Measurements from ENCODE around the gene VSIG4.

VSIG4 gene

DNA sequence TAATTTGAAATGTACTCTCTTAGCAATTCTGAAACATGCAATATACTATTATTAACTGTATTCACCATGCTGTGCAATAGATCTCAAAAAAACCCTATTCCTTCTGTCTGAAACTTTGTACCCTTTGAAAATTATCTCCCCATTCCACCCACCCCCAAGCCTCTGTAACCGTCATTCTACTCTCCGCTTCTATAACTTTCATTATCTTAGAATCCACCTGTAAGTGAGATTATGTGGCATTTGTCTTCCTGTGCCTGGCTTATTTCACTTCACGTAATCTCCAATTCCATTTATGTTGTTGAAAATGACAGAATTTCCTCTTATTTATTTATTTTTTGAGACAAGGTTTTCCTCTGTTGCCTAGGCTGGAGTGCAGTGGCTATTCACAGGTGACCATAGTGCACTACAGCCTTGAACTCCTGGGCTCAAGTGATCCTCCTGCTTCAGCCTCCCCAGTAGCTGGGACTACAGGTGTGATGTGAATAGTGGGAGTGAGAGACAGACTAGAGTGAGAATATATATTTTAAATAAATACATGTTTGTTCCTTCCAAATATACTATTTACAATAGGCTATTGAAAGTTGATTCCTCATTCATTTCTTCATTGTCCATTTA, 30.5 kb downstream of the VSIG4 start:
- in situ Hi-C loops (cut with MboI; ENCODE audit: low sequenced_read_pairs): no loop called here

DNA sequence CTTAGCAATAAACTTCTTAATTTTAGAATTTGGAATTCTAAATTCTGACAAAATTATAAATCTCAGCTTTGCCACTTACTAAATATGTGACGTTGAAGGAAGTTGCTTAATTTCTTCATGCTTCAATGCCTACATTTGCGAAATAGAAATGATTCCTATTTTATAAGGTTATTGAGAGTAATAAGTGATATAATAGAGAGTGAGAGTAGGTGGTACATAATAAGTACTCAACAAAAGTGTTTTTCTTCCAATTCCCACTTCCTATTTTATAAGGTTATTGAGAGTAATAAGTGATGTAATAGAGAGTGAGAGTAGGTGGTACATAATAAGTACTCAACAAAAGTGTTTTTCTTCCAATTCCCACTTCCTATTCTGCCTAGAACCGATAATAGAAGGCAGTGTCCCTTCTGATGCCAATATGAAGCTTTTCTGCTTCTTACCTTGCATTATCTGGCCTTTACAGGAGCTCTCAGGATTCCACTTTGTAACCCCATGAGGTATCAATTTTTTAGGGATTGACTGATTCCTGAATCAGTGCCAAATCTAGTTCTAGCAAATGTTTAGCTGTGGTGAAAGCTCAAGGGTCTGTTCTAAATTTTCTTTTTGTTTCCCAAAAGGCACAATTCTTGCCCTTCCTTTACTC, 31.4 kb downstream of the VSIG4 start:
- in situ Hi-C loops (cut with MboI; ENCODE audit: low sequenced_read_pairs): no loop called here

DNA sequence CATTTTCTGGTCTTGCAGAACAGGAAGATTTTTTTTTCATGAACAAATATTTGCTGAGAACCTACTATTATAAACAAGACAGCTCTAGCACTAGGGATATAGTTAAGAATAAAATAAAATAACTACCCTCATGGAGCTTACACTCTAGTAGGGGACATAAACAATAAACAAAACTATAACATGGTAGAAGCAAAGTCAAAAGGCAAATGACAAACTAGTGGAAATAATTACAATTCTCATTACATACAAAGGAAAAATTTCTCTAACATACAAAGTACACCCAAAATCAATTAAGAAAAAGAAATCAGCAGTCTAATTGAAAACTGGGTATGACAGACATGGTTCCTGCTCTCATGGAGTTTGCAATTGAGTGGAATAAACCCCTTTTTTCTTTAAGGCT, 32.0 kb downstream of the VSIG4 start:
- in situ Hi-C loops (cut with MboI; ENCODE audit: low sequenced_read_pairs): no loop called here

DNA sequence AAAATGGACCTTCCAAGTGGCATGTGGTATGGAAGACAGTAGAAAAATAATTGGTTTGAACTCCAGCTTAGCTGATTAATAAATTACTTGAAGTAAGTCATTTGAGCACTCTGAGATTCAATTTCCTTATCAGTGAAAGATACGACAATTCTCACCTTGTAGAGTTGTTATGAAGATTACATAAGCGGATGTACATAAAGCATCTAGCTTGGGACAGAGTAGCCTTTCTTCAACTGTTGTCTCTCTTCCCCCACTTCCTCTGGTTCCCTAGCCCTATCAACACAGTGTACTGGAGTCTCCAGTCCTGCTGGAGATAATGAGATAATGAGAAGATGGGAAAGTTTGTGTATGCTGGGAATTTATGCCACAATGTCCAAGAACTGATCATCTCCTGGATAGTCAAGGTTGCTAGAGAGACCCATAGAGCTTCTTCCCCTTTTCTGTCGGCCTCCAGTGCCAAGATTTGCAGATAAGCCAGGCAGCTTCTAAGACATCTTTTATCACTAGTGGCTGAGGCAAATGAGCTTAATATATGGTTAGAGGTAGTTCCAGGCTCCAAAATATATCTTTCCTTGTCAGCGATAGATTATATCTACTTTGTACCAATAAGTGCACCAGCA, 33.9 kb downstream of the VSIG4 start:
- in situ Hi-C loops (cut with MboI; ENCODE audit: low sequenced_read_pairs): no loop called here

DNA sequence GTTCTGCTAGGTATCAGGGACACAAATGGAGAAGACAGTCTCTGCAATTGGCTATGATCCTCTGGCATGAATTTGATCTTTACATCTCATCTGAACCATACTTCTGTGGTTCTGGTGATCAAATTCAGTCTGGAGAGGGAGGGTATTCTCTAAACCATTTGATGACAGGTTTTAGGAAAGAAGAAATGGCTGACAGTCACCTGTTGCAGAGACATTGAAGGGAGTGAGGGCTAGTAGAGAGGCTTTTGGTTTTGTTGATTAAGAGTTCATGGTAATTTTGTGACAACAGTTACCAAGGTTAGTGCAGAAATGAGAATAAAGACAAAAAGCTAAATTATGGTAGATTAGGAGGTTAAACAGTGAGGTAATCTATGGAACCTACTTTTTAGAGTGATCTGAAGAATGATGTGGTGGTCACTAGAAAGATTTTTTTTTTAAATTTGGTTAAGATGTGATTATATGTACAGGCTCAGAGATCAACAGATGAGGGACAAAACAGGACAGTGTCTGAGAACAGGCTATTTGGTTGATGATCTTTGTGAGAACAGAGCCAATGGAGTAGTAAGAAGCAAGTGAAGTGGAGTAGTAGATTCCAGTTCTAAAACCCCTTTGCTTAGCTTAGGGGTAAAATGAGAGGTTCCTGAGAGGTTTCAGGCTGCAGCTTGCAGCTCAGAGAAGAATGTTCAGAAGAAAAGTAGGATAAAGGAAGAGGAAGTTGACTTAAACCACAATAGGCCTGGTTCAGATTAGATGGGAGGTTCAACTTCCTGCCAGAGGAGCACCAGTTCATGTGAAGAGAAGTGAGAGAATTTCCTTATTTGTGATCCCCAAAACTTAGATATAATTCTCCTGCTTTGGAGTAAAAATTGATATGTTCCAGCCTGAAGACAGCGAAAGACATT, 34.7 kb downstream of the VSIG4 start:
- in situ Hi-C loops (cut with MboI; ENCODE audit: low sequenced_read_pairs): no loop called here

DNA sequence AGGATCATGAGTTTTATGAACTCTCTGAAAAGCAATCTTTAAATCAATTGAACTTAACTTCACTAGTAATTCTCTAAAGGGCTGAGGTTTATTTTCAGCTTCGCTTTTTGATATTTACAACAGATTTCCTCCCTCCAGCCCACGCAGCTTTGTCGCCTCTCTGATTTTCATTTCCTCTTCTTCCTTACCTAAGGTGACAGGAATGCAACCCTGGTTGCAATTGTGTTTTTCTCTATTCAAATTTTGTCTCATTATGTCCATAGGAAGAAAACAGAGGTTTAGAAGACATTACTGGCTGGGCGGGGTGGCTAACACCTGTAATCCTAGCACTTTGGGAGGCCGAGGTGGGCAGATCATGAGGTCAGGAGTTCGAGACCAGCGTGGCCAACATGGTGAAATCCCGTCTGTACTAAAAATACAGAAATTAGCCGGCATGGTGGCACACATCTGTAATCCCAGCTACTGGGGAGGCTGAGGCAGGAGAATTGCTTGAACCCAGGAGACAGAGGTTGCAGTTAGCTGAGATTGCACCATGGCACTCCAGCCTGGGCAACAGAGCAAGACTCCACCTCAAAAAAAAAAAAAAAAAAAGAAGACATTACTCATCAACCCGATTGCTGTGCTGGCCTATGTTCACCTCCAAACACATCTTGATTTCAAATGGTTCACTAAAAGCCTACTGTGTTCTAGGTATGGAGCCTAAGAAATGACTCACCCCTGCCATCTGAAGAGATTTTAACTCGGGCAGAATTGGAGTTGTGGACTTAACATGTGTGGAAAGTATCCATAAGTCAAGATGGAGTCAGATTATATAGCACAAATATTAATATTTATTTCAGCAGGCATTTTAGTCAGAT, 36.8 kb downstream of the VSIG4 start:
- in situ Hi-C loops (cut with MboI; ENCODE audit: low sequenced_read_pairs): no loop called here

DNA sequence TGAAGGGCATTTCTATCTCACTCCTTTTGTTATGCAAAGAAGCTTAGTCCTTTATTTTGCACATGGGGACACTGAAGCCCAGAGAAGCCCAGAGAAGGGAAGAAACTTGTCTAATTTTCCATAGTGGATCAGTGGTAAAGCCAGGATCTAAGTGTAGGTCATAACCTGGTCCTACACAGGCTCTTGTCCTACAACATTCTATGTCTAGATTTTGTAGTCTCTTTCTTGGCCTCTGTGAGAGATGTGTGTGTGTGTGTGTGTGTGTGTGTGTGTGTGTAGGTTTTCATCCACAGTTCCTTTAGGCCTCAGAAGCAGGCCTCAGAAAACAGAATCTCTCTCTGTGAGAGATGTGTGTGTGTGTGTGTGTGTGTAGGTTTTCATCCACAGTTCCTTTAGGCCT, 38.3 kb downstream of the VSIG4 start:
- in situ Hi-C loops (cut with MboI; ENCODE audit: low sequenced_read_pairs): no loop called here

DNA sequence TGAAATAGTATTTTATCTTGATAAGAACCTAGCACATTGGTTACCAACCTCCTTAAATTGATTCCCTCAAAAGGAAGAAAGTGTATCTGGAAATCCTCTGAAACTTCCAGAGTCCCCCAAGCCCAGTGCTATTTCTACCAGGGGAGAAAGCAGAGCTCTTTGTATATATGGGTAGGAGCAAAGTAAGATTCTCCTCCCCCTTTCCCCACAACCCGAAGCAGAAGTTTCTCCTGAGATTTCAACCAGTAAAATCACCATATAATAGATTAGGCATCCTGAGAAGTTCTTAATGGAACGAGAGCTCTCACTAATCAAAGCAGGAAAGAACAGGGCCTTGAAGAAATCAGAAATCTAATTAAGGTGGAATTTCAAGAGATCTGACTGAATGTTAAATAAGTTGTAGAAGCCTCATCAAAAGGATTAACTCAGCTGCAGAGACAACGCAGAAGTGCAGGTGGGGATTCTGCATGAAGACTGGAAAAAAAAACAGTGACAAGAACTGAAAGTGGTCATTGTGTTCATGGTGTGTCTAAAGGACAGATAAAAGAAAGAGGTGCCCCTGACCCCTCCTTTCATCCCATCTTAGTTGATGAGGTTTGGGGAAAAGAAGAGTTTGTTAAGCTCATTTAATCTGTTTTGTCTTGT, 39.1 kb downstream of the VSIG4 start:
- in situ Hi-C loops (cut with MboI; ENCODE audit: low sequenced_read_pairs): no loop called here

DNA sequence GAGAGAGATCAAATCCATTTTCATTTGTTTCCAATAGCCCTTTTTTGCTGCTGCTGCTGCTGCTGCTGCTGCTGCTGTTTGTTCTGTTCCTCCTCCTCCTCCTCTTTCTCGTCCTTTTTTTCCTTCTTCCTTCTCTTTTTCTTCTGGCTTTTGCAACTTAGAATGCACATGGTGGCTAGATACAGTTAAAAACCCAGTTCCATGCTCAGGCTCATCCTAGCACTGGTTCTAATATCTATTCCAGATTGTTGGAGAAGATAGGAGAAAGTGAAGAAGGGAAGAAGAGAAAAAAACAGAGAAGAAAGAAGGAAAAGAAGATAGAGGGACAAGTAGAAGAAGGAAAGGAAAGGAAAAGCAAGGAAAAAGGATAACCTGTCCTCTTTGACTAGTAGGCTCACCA, 39.7 kb downstream of the VSIG4 start:
- in situ Hi-C loops (cut with MboI; ENCODE audit: low sequenced_read_pairs): no loop called here

DNA sequence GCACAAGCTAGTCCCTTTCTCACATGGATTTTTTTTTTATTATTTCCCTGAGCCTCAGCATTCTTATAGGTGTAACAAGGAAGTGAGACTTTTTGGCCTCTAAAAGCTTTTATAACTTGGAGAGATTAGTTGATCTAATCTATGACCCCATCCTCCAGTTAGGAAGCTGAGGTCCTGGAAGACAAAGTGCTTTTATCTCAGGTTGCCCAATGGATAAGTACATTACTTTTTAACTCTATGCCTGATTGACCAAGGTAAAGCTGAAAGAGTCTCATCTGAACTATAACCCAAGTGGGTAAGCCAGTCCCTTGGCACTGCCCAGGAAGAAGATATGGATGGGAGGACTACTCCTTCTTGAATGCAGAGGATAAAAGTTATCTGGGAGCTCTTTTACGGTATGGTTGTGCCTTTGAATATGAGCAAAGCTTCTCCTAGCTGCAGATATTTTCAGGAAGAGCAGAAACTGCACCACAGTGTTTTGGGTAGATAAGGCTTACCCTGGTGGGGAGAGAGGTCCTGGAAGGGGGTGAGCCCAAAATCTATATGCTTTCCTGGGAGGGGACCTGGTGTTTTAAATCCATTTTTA, 40.2 kb downstream of the VSIG4 start:
- in situ Hi-C loops (cut with MboI; ENCODE audit: low sequenced_read_pairs): no loop called here

DNA sequence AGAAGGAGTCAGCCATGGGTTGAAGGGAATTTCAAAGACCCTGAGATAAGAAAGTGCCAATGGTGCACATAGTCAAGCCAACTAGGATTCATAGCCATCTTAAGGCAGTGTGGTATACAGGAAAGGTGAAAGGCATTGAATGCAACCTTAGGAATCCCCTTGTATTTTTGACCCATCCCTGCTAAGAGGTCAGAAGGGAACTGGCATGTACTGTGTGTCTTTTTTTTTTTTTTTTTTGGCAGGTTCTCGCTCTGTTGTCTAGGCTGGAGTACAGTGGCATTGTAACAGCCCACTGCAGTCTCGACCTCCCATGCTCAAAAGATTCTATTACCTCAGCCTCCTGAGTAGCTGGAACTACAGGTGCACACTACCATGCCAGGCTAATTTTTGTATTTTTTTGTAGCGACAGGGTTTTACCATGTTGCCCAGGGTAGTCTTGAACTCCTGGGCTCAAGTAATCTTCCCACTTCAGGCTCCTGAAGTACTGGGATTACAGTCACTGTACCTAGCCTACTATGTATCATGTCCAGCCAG, 40.8 kb downstream of the VSIG4 start:
- in situ Hi-C loops (cut with MboI; ENCODE audit: low sequenced_read_pairs): no loop called here

DNA sequence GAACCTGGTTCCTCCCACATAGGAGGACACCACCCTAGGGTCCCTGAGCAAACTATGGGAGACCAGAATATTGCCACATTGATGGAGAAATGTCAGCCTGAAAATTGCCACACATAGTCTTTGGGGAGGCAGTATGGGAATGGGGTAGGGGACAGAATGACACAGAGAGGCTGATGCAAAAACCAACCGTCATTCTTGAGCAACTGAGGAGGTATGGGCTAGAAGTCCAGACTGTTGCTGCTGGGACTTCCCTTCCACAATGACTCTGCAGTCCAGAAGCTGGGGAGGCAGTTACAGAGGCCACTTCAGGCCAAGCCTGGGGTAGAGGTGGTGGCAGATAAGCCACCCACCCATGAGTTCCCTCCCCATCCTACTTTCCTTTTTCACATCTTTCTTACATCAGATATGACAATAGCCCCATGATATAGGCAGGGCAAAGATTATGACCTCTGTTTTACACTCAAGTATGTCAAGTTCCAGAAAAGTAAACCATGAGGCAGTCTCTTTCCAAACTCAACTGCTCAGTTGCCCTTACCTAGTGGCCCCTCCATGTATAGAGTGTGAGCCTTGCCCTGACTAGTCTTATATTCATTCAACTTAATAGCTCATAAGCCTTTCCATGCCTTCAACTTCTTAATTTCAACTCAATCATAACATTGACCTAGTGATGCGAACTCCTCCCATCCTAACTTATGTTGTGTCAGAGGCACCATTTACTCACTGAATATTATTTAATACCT, 41.7 kb downstream of the VSIG4 start:
- in situ Hi-C loops (cut with MboI; ENCODE audit: low sequenced_read_pairs): no loop called here

DNA sequence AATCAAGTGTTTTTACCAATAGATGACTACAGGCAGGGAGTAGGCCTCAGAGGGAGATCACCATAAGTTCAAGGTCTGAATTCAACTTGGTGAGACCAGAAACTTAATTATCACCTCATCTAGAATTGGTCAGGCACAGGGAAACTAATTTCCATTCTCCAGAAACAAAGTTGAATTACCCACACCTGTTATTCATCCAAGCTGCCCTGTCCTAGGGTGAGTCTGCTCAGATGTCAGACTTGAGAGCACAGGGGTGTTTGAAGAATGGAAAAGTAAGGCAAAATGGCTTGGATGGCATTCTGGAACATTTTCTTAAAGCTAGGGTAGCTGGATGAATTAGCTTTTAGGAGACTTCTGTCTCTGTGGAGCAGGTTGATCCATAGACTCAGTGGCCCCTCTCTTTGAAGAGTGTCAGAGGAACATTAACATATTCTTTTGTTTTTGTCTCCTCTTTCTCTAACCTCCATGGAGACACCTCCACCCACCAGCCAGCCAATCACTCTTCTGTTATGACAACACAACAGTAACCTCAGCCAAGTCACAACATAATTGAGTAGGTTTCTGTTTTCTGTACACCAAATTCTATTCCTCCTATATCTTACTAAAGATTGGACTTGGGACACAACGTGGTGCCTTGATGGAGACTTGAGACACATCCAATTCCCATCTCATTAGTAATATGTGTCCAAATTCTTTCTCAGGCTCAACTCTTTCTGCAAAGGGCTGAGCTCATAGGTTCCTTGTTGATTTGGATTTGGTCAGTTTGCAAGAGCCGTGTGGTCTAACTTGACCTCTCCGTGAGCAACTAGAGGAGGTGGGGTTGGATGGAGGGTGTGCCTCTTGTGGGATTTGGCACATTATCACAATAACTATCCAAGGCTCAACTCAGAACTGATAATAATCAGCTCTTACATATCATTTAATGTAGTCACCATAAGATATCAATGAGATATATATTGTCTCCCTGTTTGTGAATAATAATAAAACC, 45.1 kb downstream of the VSIG4 start:
- in situ Hi-C loops (cut with MboI; ENCODE audit: low sequenced_read_pairs): no loop called here

DNA sequence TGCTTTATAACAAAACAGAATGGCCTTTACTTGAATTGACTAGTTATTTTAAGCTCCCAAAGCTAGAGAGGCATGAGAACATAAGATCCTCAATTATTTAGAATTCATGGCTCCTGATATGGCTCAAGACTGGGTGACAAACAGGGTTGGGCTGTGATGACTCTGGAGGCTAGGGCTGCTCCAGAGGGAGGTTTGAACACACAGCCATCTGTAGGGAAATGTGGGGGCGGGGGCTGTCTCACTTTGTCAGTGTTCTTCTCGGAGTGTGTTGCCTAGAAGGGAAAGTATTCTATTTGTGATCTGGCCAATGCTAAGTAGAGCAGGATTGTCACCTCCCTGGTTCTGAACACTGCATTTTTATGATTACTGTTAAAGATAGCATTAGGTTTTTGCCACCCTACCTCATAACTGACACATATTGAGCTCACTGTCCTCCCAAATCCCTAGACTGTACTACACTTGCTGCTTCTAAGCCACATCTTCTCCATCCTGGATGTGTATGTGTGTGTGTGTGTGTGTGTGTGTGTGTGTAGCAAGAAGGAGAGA, 45.9 kb downstream of the VSIG4 start:
- in situ Hi-C loops (cut with MboI; ENCODE audit: low sequenced_read_pairs): no loop called here

DNA sequence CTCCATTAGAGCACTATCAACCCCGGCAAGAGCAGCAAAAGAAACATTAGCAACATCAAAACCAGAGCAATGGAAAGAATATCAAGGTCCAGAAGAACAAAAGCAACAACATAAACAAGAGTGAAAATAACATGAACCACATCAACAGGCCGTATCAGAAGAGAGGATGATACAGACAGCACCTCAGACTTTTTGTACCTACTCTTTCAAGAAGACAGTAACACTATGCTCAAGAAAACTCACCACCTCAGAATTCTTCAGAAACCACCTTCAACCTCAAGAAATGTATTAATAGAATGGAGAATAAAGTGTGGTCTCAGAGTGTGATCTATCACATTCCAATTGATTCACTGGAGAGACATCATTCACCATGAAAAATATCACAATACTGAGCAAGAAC, 46.5 kb downstream of the VSIG4 start:
- in situ Hi-C loops (cut with MboI; ENCODE audit: low sequenced_read_pairs): no loop called here

DNA sequence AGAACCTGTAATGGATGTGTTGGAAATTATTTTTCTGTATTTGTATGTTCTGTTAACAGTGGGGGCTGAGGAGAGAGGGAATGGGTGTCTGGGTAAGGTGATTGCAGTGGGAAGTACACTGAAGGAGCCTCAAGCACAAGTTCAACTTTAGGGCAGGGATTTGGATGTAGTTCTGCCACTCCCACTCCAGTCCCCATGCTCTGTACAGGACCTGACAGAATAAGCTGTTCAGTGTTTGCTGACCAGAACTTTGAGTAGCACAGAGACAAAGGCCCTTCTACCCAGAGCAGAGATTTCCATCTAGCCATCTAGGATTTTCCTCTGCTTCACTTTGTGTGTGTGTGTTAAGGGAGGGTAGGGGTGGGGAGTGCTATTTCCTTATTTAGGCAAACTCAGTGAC, 49.2 kb downstream of the VSIG4 start:
- in situ Hi-C loops (cut with MboI; ENCODE audit: low sequenced_read_pairs): no loop called here

DNA sequence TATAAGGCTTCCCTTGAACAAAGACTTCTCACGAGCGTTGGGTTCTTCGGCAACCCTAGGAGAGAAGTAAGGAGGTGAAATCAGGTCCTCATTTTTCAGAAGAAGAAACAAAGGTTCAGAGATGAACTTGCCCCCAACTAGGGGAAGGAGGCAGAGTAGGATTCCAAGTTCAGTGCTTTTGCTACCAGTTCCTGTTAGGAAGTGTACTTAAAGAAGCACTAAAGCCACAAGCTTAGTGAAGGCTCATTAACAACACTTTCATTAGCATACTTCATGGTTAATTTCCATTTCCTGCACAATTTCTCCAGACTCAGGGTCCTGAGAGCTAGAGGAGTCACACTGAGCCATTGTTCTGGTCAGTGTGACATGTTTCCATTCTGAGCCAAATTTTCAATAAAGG, 52.1 kb downstream of the VSIG4 start:
- in situ Hi-C loops (cut with MboI; ENCODE audit: low sequenced_read_pairs): no loop called here

Measured in hTERT RPE-1 (cell line).